ENCODE results near the gene C3.

The C3 gene

DNA sequence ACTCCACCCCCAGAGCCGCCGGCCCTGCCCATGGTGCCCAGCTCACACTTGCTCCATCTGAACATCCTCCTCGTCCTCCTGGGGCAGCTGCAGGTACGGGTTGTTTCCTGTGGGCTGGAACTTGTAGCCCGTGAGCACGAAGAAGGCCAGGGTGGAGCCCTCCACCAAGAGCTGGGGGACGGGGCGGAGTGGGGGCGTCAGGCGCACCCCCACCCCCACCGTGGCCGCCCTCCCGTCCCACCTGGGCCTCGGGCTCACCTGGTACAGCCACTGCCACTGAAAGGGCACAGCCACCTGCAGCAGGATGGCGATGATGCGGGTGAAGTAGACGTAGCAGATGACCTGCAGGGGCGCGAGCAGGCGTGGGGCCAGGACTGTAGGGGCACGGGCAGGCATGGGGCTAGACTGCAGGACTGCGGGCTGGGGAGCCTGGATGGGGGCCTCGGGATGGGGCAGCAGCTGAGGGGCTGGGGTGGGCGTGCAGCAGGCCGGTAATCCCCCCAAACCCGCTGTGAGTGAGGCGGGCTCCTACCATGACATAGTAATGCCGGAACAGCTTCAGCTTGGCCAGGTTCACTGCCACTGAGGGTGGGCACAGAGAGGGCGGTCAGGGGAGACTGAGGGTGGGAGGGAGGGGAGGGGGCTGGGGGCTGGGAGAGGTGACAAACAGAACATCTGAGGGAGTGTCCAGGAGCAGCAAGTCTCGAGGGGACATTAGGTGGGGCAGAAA lies 10.7 kb upstream of the C3 start:
- DNase-seq (ENCODE audit: low read depth in 2 of 2) = no peak

DNA sequence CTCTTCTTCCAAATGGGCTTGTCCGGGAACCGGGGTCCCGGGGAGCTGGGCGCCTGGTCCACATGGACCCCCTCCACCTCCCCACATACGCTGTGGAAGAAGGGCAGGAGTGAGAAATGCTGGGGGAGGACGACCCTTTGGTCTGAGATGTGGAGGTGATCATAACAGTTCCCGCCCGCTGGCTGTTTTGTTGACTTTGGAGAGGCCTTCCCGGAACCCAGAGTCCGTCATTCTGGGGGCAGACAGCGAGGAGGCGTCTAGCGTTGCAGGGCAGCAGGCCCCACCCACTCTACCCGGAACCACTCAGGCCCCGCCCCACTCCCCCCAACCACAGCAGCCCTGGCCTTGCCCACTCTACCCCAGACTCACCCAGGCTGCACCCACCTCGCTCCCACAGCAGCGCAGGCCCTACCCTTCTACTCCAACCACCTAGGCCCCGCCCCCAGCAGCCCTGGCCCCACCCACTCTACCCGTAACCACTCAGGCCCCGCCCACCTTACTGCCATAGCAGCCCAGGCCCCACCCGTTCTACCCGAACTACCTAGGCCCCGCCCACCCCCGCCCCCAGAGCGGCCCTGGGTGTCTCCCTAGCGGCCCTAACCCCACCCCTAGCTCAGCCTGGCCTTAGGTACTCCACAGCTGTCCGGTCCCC lies 9.8 kb upstream of the C3 start:
- no peak for DNase-seq (ENCODE audit: low read depth in 2 of 2)

DNA sequence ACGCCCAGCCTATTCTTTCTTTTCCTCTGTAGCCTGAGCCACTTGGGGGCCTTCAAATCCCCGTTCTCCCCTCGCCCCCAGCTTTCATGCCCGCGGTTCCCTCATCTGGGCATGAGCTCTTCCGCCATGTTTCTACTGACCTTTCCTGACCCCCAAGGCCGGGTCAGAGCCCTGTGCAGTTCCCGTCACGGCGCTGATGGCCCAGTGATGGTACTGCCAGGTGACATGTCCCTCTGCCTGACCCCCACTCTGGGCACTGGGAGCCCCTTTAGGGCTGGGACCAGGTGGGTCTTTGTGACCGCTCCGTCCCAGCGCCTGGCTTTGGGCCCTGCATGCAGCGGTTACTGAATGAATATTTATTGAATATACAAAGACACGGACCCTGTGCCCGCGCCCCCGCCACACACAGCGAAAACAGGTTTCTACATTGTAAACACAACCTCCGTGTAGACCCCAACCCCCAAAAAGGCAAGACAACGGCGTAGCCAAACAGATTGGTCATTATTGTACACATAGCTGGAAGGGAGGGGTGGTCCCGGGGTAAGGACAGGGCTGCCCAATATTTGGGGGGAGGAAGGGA lies 9.2 kb upstream of the C3 start:
- DNase-seq (ENCODE audit: low read depth in 2 of 2) = no peak

DNA sequence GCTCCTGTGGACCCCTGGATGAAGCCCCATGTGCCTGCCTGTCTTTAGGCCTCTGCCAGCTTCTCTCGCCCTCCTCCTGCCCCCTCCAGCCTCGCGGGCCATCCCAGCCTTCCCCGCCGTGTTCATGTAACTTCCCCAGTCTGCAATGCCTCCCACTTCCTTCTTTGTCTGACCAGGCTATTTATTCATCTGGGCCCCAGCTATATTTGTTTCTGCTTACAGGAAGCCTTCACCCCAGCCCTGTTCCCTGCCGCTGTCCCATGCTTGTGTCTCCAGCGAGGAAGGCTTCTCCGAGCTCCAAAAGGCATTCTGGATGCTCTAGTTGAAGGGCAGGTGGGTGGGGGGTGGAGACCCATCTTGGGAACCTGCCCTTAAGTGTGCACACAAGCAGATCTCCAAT lies 7.9 kb upstream of the C3 start:
- DNase-seq (ENCODE audit: low read depth in 2 of 2) = no peak

DNA sequence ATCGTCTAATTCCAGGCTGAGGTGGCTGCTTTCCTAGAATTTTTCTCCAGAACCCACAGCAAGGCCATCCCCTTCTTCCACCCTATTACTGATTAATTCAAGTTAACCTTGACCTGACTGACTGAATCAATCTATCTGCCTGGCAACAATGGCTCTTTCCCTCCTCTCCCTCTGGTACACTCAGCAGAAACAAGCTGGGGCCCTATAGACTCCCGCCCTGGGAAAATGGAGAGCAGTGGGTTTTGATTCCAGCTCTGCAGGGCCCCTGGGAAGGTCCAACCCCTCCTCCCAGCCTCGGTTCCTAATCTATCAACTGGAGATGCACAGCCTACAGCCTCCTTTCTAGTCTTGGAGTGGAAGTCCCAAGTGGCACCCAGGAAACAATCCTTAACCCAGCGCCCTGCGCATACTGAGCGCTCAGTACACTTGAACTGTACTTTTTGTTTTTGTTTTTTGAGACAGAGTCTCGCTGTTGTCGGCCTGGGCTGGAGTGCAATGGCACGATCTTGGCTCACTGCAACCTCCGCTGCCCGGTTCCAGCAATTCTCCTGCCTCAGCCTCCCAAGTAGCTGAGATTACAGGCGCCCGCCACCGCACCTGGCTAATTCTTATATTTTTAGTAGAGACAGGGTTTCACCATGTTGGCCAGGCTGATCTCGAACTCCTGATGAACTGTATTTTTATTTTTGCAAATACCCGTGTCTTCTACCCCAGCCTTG lies 5.2 kb upstream of the C3 start:
- no peak for DNase-seq (ENCODE audit: low read depth in 2 of 2)

DNA sequence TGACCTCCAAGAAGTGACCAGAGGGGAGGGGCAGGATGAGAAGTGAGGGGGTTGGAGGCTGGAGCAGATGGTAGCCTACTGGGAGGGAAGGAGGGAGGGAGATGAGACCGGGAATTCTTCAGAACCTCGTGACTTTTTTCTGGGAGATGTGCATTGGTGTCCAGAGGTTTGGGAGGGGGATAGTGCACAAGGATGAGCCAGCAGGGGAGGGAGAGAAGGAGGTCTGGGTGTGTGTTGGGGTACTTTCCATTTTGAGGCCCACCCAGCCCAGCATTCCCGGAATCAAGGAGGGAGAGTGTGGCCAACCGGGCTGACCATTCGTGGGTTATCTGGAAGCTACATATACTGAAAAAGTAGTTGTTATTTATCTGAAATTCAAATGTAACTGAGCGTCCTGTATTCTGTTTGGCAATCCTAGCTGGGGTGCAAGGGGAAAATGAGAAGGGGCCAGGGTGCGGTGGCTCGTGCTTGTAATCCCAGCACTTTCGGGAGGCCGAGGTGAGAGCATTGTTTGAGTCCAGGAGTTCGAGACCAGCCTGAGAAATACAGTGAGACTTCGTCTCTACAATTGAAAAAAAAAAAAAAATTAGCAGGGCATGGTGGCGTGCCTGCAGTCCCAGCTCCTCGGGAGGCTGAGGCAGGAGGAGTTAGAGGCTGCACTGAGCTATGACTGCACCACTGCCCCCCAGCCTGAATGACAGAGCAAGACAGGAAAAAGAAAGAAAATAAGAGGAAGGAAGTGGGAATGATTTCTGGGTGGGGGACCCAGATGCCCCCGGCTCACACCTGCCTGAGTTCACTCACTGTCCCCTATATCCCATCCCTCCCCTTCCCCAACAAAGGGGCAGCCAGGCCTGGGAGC lies 4.4 kb upstream of the C3 start:
- DNase-seq (ENCODE audit: low read depth in 2 of 2) = no peak

DNA sequence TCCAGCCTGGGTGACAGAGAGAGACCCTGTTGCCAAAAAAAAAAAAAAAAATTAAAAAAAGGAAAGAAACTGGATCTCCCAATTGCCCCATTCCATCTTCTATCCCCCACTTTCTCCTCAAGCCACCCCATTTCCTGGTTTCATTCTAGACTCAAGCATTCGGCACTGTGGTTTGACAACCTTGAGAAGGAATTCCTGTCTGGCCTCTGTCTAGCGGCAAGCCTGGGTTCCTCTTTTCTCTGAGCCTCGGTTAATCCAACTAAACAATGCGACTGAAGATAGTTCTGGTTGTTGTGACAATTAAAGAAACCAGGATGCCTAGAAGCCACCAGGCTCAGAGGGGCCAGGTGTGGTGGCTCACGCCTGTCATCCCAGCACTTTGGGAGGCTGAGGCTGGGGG lies 3.3 kb upstream of the C3 start:
- DNase-seq (ENCODE audit: low read depth in 2 of 2) = no peak

DNA sequence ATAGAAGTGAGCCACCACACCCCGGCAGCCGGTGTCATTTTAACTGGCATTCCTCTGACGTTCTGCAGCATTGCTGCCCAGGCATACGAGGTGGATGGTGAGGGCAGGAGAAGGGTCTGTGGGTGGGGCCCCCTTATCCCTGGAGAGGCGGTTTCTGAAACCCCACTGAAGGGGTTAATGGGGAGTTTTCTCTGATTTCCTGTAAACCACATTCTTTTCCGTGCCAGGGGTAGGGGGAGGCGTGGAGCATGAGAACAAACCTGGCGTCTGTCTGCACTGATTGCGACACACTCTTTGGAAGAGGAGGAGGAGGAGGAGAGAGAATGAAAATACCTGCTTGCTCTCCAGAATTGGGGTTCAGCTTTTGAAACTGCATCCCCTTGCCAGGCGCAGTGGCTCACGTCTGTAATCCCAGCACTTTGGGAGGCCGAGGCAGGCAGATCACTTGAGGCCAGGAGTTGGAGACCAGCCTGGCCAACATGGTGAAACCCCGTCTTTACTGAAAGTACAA lies 2.7 kb upstream of the C3 start:
- no peak for DNase-seq (ENCODE audit: low read depth in 2 of 2)

DNA sequence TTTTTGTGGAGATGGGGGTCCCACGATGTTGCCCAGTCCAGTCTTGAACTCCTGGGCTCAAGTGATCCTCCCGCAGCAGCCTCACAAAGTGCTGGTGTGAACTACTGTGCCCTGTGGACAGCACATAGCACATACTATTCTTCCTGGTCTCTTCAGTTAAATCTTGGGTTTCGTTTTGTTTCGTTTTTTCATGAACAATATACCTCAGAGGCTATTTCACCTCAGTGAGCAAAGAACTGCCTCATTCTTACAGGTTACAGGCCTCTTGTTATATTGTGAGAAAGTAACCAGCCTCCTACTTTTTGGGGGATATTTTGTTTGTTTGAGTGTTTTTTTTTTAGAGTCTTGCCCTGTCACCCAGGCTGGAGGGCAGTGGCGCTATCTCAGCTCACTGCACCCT lies 1.3 kb upstream of the C3 start:
- DNase-seq (ENCODE audit: low read depth in 2 of 2) = no peak

DNA sequence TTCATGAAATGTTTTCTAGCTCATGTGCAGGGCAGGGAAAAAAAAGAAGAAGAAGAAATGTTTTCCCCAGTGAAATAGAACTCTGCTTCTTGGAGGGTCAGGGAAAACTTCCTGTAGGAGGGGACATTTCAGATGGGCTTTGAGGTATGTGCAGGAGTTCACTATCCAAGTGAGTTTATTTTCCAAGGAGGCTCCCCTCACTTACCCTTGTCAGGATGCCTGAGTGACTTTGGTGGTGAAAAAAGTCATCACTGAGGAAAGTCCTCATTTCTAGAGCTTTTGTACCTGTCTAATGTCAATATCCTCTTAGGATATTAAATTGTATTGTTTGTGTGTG lies 656 bp upstream of the C3 start:
- no peak for DNase-seq (ENCODE audit: low read depth in 2 of 2)

DNA sequence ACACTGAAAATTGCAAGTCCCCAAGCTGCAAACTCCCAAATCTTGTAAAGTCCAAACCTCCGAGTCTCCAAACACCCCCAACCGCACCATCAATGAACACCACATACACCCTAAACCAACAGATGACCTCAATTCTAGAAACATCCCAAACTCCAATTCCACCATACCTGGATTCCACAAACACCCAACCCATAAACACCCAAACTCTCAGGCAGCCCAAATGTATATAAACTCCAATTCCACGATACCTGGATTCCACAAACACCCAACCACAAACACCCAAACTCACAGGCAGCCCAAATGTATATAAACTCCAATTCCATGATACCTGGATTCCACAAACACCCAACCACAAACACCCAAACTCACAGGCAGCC lies 470 bp downstream of the C3 start:
- no peak for DNase-seq (ENCODE audit: low read depth in 2 of 2)

DNA sequence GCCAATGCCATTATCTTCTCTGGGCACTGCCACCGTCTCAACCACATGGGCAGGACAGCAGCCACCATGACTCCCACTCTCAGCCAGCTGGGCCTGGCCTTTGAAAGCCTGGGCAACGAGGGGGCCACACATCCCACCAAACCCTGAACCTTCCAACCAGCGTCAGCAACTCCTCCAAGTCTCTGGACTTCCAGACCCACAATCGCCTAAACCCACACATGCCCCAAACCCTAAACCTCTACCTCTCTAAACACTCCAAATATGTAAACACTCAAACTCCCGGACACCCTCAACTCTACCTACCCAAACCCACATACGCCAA lies 949 bp downstream of the C3 start:
- no peak for DNase-seq (ENCODE audit: low read depth in 2 of 2)

DNA sequence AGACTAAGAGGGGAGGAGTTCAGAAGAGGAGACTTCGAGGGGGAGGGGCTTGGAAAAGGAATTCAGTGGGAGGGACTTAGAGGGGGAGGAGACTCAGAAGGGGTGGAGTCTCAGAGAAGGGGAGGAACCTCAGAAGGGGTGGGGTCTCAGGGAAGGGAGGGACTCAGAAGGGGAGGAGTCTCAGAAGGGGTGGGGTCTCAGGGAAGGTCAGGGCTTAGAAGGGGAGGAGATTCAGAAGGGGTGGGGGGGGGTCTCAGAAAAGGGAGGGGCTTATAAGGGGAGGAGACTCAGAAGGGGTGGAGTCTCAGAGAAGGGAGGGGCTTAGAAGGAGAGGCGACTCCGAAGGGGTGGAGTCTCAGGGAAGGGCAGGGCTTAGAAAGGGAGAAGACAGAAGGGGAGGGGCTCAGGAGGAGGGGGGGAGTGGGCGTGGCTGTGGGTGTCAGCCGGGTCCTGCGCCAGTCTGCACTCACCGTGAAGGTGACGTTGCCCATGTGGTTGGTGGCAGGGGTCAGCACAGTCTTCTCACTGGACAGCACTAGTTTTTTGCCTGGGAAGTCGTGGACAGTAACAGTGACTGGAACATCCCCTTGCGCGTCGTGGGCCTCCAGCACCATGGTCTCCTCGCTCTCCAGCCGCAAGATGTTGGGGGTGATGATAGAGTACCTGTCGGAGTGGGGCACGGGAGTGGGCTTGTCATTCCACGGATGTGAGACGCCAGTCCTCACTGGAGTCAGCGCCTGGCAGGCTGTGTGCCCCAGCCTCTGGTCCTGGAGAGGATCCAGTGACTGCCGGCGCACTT lies 1.5 kb downstream of the C3 start:
- no peak for DNase-seq (ENCODE audit: low read depth in 2 of 2)

DNA sequence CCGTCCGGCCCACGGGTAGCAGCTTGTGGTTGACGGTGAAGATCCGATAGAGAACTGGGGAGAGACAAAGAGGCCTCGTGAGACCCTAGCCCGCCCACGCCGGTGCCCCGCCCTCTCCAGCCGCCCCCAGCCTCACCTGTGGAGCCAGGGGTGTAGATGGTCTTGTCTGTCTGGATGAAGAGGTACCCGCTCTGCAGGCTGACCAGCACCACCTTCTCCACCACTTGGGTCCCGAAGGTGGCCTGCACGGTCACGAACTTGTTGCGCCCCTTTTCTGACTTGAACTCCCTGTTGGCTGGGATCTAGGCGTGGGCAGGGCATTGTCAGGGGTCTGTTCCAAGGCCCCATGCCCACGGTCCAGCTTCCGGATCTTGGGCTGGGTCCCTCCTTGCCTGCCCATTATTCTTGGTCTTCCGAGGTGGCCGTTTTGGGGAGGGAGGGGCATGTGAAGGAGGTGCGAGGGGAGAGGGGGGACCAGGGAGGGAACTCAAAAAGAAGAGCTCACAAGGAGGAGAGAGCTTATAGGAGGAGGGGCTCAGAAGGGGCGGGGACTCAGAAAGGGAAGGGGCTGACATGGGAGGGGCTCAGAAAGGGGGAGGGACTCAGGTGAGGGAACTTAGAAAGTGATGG lies 2.2 kb downstream of the C3 start:
- DNase-seq (ENCODE audit: low read depth in 2 of 2) = no peak

DNA sequence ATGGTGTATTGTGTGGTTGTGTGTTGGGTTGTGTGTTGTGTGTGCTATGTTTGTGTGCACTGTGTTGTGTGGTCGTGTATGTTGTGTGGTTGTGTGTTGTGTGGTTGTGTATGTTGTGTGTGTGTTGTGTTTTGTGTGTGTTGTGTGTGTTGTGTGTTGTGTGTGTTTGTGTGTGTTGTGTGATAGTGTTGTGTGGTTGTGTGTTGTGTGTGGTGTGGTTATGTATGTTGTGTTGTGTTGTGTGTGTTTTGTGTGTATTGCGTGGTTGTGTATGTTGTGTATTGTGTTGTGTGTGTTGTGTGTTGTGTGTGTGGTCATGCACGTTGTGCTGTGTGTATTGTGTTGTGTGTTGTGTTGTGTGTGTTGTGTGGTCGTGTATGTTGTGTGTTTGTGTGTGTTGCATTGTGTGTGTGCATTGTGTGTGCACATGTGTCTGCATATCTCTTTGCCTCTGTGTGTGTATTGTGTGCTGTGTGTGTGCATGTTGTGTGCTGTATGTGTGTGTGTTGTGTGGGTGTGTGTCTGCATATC lies 2.9 kb downstream of the C3 start:
- DNase-seq (ENCODE audit: low read depth in 2 of 2) = no peak

DNA sequence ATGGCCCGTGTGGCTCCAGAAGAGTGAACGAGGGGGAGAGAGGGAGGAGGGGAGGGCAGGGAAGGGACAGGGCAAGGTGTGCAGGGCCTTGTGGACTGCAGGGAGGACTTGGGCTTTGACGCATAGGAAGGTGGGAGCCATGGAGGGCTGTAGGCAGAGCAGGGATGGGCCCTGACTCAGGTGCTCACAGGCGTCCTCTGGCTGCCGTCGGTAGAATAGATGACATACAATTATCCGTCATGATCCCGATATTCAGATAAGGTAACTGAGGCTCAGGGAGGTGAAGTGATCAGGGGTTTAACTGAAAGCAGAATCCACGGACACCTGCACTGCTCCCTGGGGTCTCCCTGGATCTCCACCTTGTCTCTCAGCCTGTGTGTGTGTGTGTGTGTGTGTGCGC lies 3.4 kb downstream of the C3 start:
- no peak for DNase-seq (ENCODE audit: low read depth in 2 of 2)

DNA sequence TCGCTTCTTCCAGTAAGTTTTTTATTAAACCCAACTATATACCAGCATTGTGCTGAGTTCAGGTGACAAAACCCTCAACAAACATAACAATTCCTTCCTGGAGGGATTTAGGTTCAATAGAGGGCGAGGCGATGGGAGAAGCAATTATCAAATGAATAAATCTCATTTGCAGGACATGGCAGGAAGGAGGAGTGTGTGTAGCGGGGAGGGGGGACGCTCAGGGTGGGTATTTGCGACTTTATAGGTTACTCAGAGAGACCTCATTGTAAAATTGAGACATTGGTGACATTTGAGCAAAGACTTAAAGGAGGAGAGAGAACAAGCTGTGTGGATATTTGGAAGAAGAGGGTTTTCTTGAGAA lies 3.9 kb downstream of the C3 start:
- no peak for DNase-seq (ENCODE audit: low read depth in 2 of 2)

DNA sequence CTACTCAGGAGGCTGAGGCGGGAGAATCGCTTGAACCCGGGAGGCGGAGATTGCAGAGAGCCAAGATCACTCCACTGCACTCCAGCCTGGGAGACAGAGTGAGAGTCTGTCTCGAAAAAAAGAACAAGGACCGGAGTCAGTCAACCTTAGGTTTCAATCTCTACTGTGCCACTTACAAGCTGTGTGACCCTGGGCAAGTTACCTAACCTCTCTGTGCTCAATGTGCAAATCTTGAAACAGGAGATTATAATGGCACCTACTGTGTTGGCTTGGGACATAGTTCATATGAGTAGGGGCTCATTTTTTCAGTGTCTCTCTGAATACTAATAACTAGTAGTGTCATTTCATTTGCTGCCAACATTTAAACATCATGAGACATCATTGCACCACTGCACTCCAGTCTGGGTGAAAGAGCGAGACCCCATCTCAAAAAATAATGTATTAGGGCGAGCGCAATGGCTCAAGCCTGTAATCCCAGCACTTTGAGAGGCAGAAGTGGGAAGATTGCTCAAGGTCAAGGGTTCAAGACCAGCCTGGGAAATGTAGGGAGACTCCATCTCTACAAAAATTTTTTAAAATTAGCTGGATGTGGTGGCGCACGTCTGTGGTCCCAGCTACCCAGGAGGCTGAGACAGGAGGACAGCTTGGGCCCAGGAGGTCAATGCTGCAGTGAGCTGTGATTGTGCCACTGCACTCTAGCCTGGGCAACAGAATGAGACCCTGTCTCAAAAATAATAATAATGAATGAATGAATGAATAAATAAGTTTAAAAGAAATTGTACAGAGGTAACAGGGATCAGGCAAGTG lies 5.5 kb downstream of the C3 start:
- DNase-seq (ENCODE audit: low read depth in 2 of 2) = no peak

DNA sequence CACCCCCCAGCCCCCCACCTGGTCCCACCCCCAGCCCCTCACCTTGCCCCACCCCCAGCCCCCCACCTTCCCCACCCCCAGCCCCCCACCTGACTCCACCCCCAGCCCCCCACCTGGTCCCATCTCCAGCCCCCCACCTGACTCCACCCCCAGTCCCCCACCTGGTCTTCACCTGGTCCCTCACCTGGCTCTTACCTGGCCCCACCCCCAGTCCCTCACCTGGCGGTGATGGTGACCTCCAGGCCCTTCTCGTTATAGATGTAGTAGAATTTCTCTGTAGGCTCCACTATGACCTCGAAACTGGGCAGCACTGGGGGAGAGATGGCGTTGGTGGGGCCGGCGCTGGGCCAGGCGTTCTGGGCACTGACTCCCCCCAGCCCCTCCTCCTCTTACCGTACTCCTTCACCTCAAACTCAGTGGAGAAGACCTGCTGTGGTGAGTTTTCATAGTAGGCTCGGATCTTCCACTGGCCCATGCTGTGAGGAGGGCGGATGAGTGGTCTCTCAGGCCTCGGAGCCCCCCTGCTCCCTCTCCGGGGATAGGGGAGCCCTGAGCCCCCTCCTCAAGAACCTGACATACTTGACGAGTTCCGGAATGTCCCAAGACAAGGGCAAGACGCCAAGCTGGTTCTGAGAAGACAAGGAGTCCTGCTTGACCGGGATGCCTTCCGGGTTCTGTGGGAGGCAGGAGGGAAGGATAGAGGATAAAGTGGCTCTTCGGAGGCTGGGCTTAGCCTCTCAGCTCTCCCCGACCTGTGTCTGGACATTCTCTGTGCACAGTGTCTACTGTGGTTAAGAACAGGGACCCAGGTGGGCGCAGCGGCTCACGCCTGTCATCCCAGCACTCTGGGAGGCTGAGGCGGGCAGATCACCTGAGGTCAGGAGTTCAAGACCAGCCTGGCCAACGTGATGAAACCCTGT lies 6.4 kb downstream of the C3 start:
- no peak for DNase-seq (ENCODE audit: low read depth in 2 of 2)

Measured in fibroblast of skin of left biceps (primary cell).